GM21786 (cell line): ENCODE results near the gene ACCSL.

Experiments used
- ATAC-seq: cut with Tn5 transposase; IDR thresholded peaks from one replicate; pipeline ENCODE4 v1.9.1; 2021; ENCODE audit not compliant: unreplicated experiment

Gene ACCSL

DNA sequence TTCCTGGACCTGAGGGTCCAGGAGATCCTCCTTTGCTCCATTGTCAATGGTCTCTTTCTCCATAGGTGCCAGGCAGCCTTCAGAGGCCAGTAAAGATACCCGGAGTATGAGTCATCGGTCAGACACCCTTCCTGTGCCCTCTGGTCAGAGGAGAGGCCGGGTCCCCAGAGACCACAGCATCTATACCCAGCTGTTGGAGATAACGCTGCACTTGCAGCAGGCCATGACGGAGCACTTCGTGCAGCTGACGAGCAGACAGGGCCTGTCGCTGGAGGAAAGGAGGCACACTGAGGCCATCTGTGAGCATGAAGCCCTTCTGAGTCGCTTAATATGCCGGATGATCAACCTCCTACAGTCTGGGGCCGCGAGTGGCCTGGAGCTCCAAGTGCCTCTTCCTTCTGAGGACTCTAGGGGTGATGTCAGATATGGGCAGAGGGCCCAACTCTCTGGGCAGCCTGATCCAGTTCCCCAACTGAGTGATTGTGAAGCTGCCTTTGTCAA is at the start of gene ACCSL:
TSS of gene ACCSL (plus strand) at position 51 of the 501 bp plus-strand sequence. CDS start at position 107, 56 bp downstream.
- ATAC-seq, result no peak

DNA sequence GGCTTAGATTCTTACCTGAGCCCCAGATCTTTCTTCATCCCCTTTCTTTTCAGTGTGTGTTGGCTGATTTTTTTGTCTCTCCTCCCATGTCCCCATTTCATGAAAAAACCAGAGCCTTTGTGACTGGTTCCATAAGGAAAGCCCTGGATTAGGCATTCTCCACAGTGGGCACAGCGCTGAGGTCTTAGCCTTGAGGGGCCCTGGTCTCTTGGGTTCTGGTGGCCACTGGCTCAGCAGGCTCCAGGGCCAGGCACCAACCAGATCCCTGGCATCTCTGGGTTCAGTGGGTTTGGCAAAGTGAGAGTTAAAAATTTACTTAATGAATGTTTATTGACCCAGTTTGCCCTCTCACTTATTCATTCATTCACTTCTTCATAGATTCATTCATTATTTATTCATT is 49.5 kb upstream of the ACCSL start:
- ATAC-seq, result no peak

GRCh38 chr11:44000731-44001130 is 47.0 kb upstream of the ACCSL start:
- ATAC-seq, result no peak

- no peak for ATAC-seq
Measured at GRCh38 chr11:44002191-44003093, 45.3 kb upstream of the ACCSL start.

DNA sequence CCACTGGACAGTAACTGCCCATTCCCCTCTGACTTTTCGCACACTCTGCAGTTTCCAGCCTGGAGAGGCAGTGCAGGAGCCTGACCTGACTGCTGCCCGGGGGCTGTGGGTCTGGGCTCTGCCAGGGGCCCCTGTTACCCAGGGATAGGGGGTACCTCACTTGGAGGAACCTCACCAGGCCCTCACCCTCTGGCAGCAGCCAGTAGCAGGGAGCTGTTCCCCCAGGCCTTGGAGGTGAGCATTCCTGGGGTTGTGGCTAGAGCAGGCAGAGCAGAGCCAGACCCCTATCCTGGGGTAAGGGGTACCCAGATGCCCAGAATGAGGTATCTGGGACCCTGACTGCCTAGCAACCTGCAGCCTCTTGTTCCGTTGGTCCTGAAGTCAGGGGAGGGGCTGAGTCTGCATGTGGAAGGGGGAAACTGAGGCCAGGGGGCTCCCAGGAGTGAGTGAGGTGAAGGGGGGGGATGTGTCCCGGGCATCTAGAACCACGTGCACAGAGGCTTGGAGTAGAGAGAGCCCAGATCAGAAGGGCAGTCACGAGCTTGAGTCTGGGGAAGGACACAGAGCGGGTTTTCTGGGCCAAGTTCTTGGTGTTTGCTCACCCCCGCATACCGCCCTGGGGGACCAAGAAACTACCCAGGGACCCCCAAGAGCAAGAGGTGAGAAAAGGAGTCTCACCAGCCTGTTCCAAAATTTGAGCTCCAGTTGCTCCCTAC is 43.9 kb upstream of the ACCSL start:
- ATAC-seq, result no peak

- no peak for ATAC-seq
Measured at GRCh38 chr11:44004452-44005062, 43.2 kb upstream of the ACCSL start.

- ATAC-seq, result no peak
Measured at GRCh38 chr11:44005063-44005701, 42.6 kb upstream of the ACCSL start.

GRCh38 chr11:44005956-44006355 is 41.8 kb upstream of the ACCSL start:
- ATAC-seq, result no peak

DNA sequence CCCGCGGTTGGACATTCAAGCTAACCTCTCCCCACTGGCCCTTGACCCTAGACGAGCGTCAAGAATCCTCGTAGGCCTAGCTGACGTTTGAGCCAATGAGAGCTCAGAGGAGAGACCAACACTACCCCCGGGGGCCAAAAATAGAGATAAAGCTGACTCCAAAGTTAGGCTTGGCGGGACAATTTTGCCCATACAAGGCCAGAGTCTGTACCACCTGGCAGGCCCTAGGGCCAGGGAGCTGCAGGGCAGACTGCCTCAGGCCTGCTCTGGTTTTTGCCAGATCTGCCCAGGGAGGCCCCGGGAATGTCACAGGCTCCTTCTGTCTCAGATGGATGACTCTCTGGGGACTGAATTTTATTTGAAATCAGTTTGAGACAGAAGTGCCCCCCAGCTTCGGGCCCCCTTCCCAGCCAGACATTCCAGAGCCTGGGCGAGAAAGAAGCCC is 40.8 kb upstream of the ACCSL start:
- no peak for ATAC-seq

- no peak for ATAC-seq
Measured at GRCh38 chr11:44007481-44008087, 40.2 kb upstream of the ACCSL start.

DNA sequence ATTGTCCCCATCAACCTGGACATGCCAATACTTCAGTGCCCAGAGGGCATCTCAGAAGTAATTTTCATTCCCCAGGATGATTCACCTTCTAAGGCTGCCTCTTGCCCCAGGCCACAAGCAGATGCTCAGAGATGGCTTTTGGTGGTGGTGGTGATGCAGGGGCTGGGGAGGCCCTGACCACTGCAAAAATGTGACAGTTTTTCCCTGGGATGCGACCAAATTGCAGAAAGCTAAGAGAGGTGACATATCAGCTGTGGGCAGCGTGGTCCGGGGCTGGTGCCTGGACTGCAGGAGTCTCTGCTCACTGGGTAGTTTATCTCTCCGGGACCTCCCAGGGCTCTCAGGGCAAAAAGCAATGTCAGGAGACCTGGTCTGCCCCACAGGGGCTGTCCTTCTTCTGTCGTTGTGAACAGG is 39.7 kb upstream of the ACCSL start:
- ATAC-seq, result no peak

- ATAC-seq, result no peak
Measured at GRCh38 chr11:44008698-44009097, 39.1 kb upstream of the ACCSL start.

DNA sequence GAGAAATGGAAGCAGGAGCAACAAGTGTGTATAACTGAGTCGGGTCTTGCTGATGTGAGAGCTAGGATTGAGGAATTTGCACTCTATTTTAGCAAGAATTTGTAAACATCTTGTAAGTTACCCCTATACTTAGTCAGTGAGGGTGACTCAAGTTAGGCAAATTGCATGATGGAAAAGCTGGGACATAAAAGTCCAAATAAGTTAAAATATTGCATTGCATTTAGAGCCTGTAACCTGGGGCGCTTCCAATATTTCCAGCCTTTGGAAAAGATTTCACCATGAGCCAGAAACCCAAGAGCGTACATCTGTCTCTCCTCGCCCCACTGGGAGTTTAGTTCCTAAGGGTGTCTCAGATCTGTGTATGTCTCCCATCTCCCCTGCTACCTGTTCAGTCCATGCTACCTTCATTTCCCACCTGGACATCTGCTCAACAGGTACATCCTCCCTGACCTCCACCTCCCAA is 37.0 kb upstream of the ACCSL start:
- ATAC-seq, result no peak

- no peak for ATAC-seq
Measured at GRCh38 chr11:44011797-44012196, 36.0 kb upstream of the ACCSL start.

GRCh38 chr11:44014968-44015623 is 32.7 kb upstream of the ACCSL start:
- no peak for ATAC-seq

DNA sequence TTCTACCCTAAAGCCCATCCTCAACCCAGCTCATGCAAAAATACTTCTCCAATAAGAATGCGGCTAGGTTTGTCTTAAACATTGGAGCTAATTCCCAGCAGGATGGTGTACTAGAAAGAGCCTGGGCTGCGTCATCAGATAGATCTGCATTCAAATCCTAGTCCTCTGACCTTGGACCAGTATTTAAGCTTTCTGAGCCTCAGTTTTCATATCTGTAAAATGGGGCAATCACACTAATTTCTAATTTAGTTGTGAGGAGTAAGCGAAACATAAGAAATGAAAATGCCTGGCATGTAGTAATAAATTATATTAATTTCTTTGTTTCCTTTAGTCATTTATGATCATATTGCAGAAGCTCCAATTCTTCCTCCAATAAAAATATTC is 32.2 kb upstream of the ACCSL start:
- ATAC-seq, result no peak

DNA sequence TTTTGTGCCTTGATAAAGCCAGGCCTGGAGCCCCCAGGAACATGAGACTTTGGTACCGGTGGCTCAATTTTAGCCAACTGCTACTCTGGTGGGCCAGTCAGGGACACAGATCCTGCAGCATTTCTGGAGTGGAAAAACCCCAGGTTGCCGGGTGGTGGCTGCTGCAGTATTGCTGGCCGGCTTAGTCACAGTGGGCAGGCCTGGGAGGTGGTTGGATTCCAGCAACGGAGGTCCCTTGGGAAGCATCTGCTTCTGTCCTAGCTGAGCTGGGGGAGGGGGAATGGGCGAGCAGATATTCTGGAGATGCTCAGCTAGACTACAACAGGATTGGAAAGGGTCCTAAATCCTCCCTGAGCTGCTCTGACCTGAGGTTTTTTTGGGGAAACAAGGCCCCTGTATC is 31.6 kb upstream of the ACCSL start:
- no peak for ATAC-seq

DNA sequence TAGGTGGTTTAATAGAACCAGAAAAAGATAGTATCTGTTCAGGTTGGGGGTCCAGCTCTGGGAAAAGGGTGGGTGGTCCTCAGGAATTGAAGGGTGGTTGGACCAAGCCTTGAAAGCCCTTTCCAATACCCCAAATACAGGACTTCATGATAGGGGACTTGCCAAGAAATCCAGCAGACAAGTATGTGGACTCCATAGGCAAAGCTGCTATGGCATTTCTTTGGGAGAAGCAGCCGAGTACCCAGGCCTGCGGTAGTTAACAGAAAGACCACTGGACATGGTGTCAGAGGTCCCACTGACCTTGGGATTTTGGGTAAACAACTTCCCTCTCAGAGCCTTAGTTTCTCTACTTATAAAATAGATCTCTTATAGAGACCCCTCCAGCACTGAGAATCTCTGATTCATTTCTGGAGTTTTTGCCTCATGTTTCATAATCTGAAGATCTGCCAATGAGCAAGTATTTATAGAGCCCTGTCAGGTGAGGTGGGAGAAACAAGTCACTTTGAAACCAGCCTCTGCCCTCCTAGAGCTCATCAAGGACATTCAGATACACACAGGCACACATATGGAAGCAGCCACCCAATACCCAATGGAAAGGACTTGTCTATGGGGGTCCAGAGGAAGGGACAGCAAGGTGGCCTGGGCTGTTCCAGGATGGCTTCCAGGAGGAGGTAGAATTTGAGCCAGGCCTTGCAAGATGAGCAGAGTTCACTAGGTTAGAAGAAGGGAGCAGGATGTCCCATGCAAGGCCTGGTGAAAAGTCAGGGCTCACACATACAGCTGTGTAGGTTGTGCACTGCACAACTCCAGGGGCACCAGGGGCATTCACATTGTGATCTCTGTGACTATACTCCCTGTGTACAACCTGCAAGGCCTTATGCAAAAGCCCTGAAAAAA is 31.0 kb upstream of the ACCSL start:
- ATAC-seq, result no peak
